ENCODE measurements around the gene BHLHE23. TPM values are rescaled to one million over a fixed set of nuclear protein-coding genes. Genes with fewer than 3 reads are reported as not detected.
A peak's percentile ranks its signal among the peaks of the same experiment; 100 is the strongest.

The BHLHE23 gene
- total and polyA plus RNA-seq, 2 donors from 2014 or later: not detected

DNA sequence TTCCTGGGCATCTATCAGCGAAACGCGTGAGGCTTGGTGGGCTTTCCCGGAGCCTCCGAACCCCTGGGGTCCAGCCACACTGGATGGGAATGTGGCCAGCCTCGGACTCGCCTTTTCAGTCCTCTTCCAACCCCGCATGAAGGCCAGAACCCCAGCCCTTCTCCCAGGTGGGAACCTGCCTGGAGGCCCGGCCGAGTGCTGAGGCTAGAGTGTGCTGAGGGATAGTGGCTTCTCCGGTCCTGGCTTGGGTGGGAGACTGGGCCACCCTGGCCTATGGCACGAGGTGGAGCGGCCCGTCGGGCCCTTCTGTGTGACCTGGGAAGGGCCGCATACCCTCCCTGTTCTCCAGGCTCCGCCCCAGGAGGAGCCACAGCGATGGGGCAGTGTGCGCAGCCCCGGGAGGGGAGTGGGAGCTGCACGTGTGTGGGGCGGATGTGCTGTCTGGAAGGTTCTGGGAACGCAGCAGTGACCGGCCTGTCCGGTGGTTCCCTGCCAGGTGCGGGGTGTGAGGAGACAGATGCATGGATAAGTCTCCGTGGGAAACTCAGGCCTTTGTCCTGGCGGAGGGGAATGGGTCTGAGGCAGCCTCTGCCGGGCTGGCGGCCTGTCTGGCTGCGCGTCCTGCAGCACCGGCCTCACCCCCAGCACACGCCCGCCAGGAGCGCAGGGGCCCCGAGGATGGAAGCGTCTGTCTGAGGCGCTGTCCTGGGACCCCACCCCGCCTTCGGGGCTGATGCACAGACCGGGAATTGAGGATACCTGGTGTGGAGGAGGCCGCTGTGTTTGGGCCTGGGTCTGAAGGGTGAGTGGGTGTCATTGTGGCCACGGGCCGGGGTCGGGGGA lies 1.1 kb upstream of the BHLHE23 start:
- Histone ChIP-seq H3K27ac (ENCODE audit: low read depth in 2 of 2, low read length in 2 of 2) (no peak overlapping the region), H3K9me3 (ENCODE audit: control insufficient read depth in 2 of 3, insufficient read depth in 1 of 3, low read length in 3 of 3) (peaks cover 0 to 4% (median 0%) of the 10 kb centered on the region in 3 donors), H3K27me3 (ENCODE audit: control insufficient read depth, insufficient read depth, low read length) (peaks cover 45% of the 10 kb centered on the region), H3K9ac (ENCODE audit: low read length in 3 of 3) (no peak overlapping the region), H3K4me1 (ENCODE audit: control insufficient read depth in 2 of 3, insufficient read depth in 2 of 3, low read depth in 1 of 3, low read length in 3 of 3) (no peaks in the 10 kb centered on the region), H3K4me3 (ENCODE audit: low read length in 3 of 3) (no peak overlapping the region), H3K36me3 (ENCODE audit: control insufficient read depth in 2 of 3, insufficient read depth in 3 of 3, low read length in 3 of 3) (no peaks in the 10 kb centered on the region)
- DNase-seq (no peak), FAIRE-seq (no peak)
- intact Hi-C loops (cut with DNase I): loop anchor here (10.0 kb wide), 1 partner anchor 113 kb away; no protein-coding TSS in a partner anchor
- TF ChIP-seq, protein P1, sequence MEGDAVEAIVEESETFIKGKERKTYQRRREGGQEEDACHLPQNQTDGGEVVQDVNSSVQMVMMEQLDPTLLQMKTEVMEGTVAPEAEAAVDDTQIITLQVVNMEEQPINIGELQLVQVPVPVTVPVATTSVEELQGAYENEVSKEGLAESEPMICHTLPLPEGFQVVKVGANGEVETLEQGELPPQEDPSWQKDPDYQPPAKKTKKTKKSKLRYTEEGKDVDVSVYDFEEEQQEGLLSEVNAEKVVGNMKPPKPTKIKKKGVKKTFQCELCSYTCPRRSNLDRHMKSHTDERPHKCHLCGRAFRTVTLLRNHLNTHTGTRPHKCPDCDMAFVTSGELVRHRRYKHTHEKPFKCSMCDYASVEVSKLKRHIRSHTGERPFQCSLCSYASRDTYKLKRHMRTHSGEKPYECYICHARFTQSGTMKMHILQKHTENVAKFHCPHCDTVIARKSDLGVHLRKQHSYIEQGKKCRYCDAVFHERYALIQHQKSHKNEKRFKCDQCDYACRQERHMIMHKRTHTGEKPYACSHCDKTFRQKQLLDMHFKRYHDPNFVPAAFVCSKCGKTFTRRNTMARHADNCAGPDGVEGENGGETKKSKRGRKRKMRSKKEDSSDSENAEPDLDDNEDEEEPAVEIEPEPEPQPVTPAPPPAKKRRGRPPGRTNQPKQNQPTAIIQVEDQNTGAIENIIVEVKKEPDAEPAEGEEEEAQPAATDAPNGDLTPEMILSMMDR (IDR thresholded peaks at IDR 0.05; ENCODE audit: borderline replicate concordance, extremely low read depth, insufficient read depth): no peak

DNA sequence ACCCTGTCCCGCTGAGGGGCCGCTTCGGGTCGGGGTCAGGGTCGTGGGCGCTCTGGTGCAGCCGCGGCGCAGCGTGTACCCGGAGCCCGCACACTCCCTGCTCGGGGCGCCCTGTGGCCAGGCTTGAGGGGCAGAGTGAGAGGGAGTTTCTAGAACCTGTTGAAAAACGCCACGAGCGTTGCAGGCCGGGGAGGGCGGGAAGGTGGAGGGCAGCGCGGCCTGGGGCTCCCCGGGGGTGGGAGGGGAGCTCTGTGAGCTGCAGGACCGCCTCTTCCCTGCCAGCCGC lies 539 bp upstream of the BHLHE23 start:
- intact Hi-C loops (cut with DNase I): loop anchor here (10.0 kb wide), 1 partner anchor 113 kb away; no protein-coding TSS in a partner anchor
- DNase-seq (no peak), FAIRE-seq (no peak)
- Histone ChIP-seq H3K27ac (ENCODE audit: low read depth in 2 of 2, low read length in 2 of 2) (no peak overlapping the region), H3K9me3 (ENCODE audit: control insufficient read depth in 2 of 3, insufficient read depth in 1 of 3, low read length in 3 of 3) (no peaks in the 10 kb centered on the region), H3K4me3 (ENCODE audit: low read length in 3 of 3) (no peak overlapping the region), H3K9ac (ENCODE audit: low read length in 3 of 3) (no peak overlapping the region), H3K36me3 (ENCODE audit: control insufficient read depth in 2 of 3, insufficient read depth in 3 of 3, low read length in 3 of 3) (no peaks in the 10 kb centered on the region), H3K27me3 (ENCODE audit: control insufficient read depth, insufficient read depth, low read length) (peaks cover 50% of the 10 kb centered on the region), H3K4me1 (ENCODE audit: control insufficient read depth in 2 of 3, insufficient read depth in 2 of 3, low read depth in 1 of 3, low read length in 3 of 3) (no peaks in the 10 kb centered on the region)
- TF ChIP-seq, protein P1 (IDR thresholded peaks at IDR 0.05; ENCODE audit: borderline replicate concordance, extremely low read depth, insufficient read depth): no peak

DNA sequence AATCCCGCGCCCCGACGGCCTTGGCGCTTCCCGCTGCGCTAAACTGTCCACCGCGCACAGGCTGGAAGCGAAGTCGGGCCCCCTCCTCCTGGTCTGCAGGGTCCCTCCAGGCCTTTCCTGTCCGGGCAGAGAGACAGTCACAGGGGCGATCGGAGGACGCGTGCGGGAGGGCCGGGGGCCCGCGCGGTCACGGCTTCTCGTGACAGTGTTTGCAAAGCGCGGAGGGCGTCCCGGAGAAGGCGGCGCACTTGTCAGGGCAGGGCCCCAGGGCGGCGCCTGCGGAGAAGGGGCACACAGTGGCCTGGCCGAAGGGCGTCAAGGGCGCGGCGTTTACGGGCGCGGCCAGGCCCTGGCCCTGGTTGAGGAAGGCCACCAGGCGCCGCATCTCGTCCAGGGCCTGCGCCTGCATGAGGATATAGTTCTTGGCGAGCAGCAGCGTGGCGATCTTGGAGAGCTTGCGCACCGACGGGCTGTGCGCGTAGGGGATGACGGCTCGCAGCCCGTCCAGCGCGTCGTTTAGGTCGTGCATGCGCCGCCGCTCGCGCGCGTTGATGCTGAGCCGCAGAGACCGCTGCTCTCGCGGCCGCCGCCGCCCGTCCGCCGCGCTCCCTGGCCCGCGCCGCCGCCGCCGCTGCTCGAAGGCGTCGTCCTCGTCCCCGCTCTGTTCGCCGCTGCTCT lies 763 bp downstream of the BHLHE23 start:
- Histone ChIP-seq H3K4me3 (ENCODE audit: low read length in 3 of 3) (no peak overlapping the region), H3K9ac (ENCODE audit: low read length in 3 of 3) (no peak overlapping the region), H3K36me3 (ENCODE audit: control insufficient read depth in 2 of 3, insufficient read depth in 3 of 3, low read length in 3 of 3) (no peaks in the 10 kb centered on the region), H3K4me1 (ENCODE audit: control insufficient read depth in 2 of 3, insufficient read depth in 2 of 3, low read depth in 1 of 3, low read length in 3 of 3) (no peaks in the 10 kb centered on the region), H3K9me3 (ENCODE audit: control insufficient read depth in 2 of 3, insufficient read depth in 1 of 3, low read length in 3 of 3) (no peaks in the 10 kb centered on the region), H3K27me3 (ENCODE audit: control insufficient read depth, insufficient read depth, low read length) (peaks cover 51% of the 10 kb centered on the region), H3K27ac (ENCODE audit: low read depth in 2 of 2, low read length in 2 of 2) (no peak overlapping the region)
- no peak for FAIRE-seq
- DNase-seq: peak in 1 of 5 donors; percentile 67
- intact Hi-C loops (cut with DNase I): loop anchor here (10.0 kb wide), 1 partner anchor 111 kb away; no protein-coding TSS in a partner anchor
- TF ChIP-seq, protein P1 (IDR thresholded peaks at IDR 0.05; ENCODE audit: borderline replicate concordance, extremely low read depth, insufficient read depth): no peak

All from kidney (tissue), 14 donors.